ENCODE results near the gene TUBB4A.

Gene TUBB4A

GRCh38 chr19:6489278-6490061 lies 12.6 kb downstream of the TUBB4A start:
- Histone ChIP-seq H3K79me2 (no peaks in the 10 kb centered on the region), H2AFZ (no peak overlapping the region), H3K9me3 (ENCODE audit: control insufficient read depth, low read length) (no peaks in the 10 kb centered on the region), H3K4me3 (ENCODE audit: low read depth, low read length) (no peak overlapping the region), H3K9ac (no peak overlapping the region), H3K36me3 (ENCODE audit: control insufficient read depth, insufficient read depth, low read length) (no peaks in the 10 kb centered on the region), H3K27me3 (ENCODE audit: control insufficient read depth, insufficient read depth, low read length) (no peaks in the 10 kb centered on the region), H3K27ac (no peak overlapping the region), H3K4me1 (no peaks in the 10 kb centered on the region), H3K4me2 (ENCODE audit: low read length) (no peak overlapping the region)
- TF ChIP-seq CTCF (IDR thresholded peaks at IDR 0.05), result no peak

DNA sequence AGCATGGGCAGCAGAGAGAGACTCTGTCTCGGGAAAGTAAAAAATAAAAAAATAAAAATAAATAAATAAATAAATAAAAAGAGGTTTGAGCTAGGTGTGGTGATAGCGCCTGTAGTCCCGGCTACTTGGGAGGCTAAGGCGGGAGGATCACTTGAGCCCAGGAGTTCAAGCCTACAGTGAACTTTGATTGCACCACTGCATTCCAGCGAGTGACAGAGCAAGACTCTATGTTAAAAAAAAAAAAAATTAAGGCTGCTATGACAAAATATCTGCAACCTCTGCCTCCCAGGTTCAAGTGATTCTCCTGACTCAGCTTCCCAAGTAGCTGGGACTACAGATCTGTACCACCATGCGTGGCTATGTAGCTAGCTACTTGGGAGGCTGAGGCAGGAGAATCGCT lies 17.3 kb downstream of the TUBB4A start:
- Histone ChIP-seq H3K36me3 (ENCODE audit: control insufficient read depth, insufficient read depth, low read length) (no peaks in the 10 kb centered on the region), H3K9ac (no peak overlapping the region), H3K4me1 (no peaks in the 10 kb centered on the region), H3K9me3 (ENCODE audit: control insufficient read depth, low read length) (no peaks in the 10 kb centered on the region), H2AFZ (no peak overlapping the region), H3K4me2 (ENCODE audit: low read length) (no peak overlapping the region), H3K4me3 (ENCODE audit: low read depth, low read length) (no peak overlapping the region), H3K79me2 (no peaks in the 10 kb centered on the region), H3K27ac (no peak overlapping the region), H3K27me3 (ENCODE audit: control insufficient read depth, insufficient read depth, low read length) (no peaks in the 10 kb centered on the region)
- no peak for TF ChIP-seq CTCF (IDR thresholded peaks at IDR 0.05)

DNA sequence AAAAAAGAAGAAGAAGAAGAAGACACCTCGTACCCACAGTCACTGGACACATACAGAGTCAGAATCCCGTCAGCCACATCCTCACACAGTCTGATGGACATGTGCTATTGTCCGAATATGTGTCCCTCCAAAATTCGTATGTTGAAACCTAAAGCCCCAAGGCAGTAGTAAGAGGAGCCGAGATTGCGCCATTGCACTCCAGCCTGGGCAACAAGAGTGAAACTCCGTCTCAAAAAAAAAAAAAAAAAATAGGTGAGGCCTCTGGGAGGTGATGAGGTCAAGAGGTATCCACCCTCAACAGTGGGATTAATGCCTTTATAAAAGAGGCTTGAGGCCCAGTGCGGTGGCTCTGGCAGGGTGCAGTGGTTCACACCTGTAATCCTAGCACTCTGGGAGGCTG lies 17.9 kb downstream of the TUBB4A start:
- H3K4me3 ChIP-seq (ENCODE audit: low read depth, low read length), result no peak overlapping the region
- H3K27me3 ChIP-seq (ENCODE audit: control insufficient read depth, insufficient read depth, low read length), result no peaks in the 10 kb centered on the region
- H3K9ac ChIP-seq, result no peak overlapping the region
- H3K27ac ChIP-seq, result no peak overlapping the region
- H3K79me2 ChIP-seq, result no peaks in the 10 kb centered on the region
- H3K4me1 ChIP-seq, result no peaks in the 10 kb centered on the region
- no peaks in the 10 kb centered on the region for H3K36me3 ChIP-seq (ENCODE audit: control insufficient read depth, insufficient read depth, low read length)
- H3K9me3 ChIP-seq (ENCODE audit: control insufficient read depth, low read length), result no peaks in the 10 kb centered on the region
- H2AFZ ChIP-seq, result no peak overlapping the region
- no peak for TF ChIP-seq CTCF (IDR thresholded peaks at IDR 0.05)
- no peak overlapping the region for H3K4me2 ChIP-seq (ENCODE audit: low read length)

- H3K36me3 ChIP-seq (ENCODE audit: control insufficient read depth, insufficient read depth, low read length), result no peaks in the 10 kb centered on the region
- H3K27ac ChIP-seq, result no peak overlapping the region
- H3K4me2 ChIP-seq (ENCODE audit: low read length), result no peak overlapping the region
- no peak overlapping the region for H2AFZ ChIP-seq
- H3K4me3 ChIP-seq (ENCODE audit: low read depth, low read length), result no peak overlapping the region
- TF ChIP-seq CTCF (IDR thresholded peaks at IDR 0.05), result no peak
- H3K9me3 ChIP-seq (ENCODE audit: control insufficient read depth, low read length), result no peaks in the 10 kb centered on the region
- H3K79me2 ChIP-seq, result no peaks in the 10 kb centered on the region
- no peaks in the 10 kb centered on the region for H3K4me1 ChIP-seq
- no peak overlapping the region for H3K9ac ChIP-seq
- no peaks in the 10 kb centered on the region for H3K27me3 ChIP-seq (ENCODE audit: control insufficient read depth, insufficient read depth, low read length)
These were observed 18.9 kb downstream of the TUBB4A start for GRCh38 chr19:6483235-6483634.

- TF ChIP-seq CTCF (IDR thresholded peaks at IDR 0.05), result no peak
- Histone ChIP-seq H2AFZ (no peak overlapping the region), H3K27ac (no peak overlapping the region), H3K4me1 (no peaks in the 10 kb centered on the region), H3K36me3 (ENCODE audit: control insufficient read depth, insufficient read depth, low read length) (no peaks in the 10 kb centered on the region), H3K4me2 (ENCODE audit: low read length) (no peak overlapping the region), H3K4me3 (ENCODE audit: low read depth, low read length) (no peak overlapping the region), H3K9me3 (ENCODE audit: control insufficient read depth, low read length) (no peaks in the 10 kb centered on the region), H3K27me3 (ENCODE audit: control insufficient read depth, insufficient read depth, low read length) (no peaks in the 10 kb centered on the region), H3K79me2 (no peaks in the 10 kb centered on the region), H3K9ac (no peak overlapping the region)
These were observed 19.8 kb downstream of the TUBB4A start for GRCh38 chr19:6482343-6482686.

All from parathyroid adenoma (tissue), 2 donors.